WERI-Rb-1 (cell line): Measurements from ENCODE around the gene MMP11.

Source experiments
- DNase-seq: peaks from one replicate; pipeline ENCODE4 v3.0.0-alpha.2; 2020
- H3K27ac ChIP-seq: fragments of 250-450 bp; sonication (Bioruptor Pico); 2 replicates; pipeline ENCODE4 v1.5.1; 2020; ENCODE audit warnings: mild to moderate bottlenecking, moderate library complexity
- H3K27me3 ChIP-seq: fragments of 250-450 bp; sonication (Bioruptor Pico); 2 replicates; pipeline ENCODE4 v1.5.1; 2021; ENCODE audit warnings: mild to moderate bottlenecking, low read depth, moderate library complexity; ENCODE audit not compliant: insufficient read depth, severe bottlenecking
- H3K36me3 ChIP-seq: fragments of 250-450 bp; sonication (Bioruptor Pico); 2 replicates; pipeline ENCODE4 v1.5.1; 2020; ENCODE audit warnings: mild to moderate bottlenecking, moderate library complexity
- H3K4me3 ChIP-seq: 2 replicates; pipeline ENCODE4 v1.5.1; 2011; ENCODE audit warnings: low read depth, mild to moderate bottlenecking, control low read depth, low read length
- H3K9me3 ChIP-seq: fragments of 250-450 bp; sonication (Bioruptor Pico); 2 replicates; pipeline ENCODE4 v1.5.1; 2021; ENCODE audit warnings: mild to moderate bottlenecking, moderate library complexity; ENCODE audit not compliant: severe bottlenecking
- TF ChIP-seq, protein P1 (sequence below): IDR thresholded peaks from 2 replicates; pipeline ENCODE4 v1.5.1; 2011; ENCODE audit warnings: low read depth, mild to moderate bottlenecking, control low read depth, inconsistent platforms, low read length

Gene MMP11

DNA sequence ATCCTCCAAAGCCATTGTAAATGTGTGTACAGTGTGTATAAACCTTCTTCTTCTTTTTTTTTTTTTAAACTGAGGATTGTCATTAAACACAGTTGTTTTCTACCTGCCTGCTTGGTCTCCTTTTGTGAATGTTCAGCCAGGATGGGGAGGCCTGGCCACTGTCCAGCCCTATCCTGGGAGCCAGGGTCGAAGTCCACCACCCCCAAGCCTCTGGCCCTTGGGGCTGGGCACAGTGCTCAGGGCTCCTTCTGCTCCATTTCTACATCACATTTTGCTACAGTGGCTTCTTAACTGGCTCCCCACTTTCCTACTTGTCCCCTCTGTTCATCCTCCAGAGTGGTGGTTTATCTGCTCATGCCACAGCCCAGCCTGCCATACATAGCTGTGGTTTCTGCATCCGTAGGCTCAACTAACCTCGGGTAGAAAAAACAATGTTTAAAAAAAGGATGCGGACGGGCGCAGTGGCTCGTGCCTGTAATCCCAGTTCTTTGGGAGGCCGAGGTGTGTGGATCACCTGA, 11.6 kb downstream of the MMP11 start:
- no peak overlapping the region for H3K4me3 ChIP-seq
- H3K27ac ChIP-seq: no peak overlapping the region
- TF ChIP-seq, protein P1, sequence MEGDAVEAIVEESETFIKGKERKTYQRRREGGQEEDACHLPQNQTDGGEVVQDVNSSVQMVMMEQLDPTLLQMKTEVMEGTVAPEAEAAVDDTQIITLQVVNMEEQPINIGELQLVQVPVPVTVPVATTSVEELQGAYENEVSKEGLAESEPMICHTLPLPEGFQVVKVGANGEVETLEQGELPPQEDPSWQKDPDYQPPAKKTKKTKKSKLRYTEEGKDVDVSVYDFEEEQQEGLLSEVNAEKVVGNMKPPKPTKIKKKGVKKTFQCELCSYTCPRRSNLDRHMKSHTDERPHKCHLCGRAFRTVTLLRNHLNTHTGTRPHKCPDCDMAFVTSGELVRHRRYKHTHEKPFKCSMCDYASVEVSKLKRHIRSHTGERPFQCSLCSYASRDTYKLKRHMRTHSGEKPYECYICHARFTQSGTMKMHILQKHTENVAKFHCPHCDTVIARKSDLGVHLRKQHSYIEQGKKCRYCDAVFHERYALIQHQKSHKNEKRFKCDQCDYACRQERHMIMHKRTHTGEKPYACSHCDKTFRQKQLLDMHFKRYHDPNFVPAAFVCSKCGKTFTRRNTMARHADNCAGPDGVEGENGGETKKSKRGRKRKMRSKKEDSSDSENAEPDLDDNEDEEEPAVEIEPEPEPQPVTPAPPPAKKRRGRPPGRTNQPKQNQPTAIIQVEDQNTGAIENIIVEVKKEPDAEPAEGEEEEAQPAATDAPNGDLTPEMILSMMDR: no peak
- no peaks in the 10 kb centered on the region for H3K9me3 ChIP-seq
- peaks cover 14% of the 10 kb centered on the region for H3K36me3 ChIP-seq
- H3K27me3 ChIP-seq: no peaks in the 10 kb centered on the region
- DNase-seq: no peak

DNA sequence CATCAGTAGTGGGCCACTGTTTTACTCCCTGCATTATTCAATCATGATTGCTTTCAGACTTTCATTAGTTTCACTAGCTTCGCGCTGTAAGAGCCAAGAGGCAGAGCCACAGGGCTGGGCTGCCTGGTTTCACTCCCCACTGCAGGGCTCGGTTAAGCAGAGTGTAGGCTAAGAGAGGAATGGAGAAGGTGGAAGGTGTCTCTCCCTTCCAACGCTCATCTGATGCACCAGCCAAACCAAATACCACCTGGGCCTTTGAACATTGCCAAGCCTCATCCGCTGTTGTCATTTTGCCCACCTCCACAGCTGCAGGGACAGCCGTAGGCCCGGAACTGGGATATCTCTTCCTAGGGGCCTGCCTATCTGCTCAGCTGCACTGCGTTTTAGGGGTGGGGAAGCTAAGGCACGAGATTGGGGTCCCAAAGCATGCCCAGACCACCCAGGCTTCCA, 13.6 kb downstream of the MMP11 start:
- Histone ChIP-seq H3K27ac (peak overlapping the region; percentile 100), H3K27me3 (no peaks in the 10 kb centered on the region)

DNA sequence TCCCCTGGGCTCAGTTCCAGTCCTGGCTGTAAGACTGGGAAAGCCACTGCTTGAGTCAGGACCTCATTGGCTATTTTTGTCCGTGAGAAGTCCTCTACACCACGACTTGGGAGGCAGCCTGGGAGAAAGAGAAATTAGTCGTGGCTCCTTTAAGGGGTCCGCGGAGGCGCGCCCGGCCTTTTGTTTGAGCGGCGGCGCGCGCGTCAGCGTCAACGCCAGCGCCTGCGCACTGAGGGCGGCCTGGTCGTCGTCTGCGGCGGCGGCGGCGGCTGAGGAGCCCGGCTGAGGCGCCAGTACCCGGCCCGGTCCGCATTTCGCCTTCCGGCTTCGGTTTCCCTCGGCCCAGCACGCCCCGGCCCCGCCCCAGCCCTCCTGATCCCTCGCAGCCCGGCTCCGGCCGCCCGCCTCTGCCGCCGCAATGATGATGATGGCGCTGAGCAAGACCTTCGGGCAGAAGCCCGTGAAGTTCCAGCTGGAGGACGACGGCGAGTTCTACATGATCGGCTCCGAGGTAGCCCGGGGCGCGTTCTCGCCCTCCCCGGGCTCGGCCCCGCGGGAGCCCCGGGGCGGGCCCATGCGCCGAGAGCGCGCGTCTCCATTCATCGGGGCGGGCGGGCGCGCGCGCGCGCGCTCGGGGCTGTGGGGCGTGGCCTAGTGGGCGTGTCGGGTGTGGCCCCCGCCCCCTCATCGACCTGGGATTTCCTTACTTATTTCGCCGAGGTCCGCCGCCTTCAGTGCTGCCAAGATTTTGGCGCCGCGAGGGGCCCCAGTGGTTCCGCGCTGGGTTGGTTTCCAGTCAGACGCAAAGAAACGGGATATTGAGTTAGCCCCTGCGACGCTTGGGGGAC, 14.3 kb downstream of the MMP11 start, which contains the start of gene SMARCB1:
TSS of gene SMARCB1 (plus strand) at position 215 of the 848 bp plus-strand sequence. CDS start at position 419, 204 bp downstream.
- Histone ChIP-seq H3K36me3 (peaks cover 41% of the 10 kb centered on the region), H3K27ac (peak within 1 kb of the TSS; percentile 100), H3K9me3 (no peaks in the 10 kb centered on the region), H3K4me3 (peak within 1 kb of the TSS; percentile 79), H3K27me3 (no peaks in the 10 kb centered on the region)
- DNase-seq: peak; percentile 85
- TF ChIP-seq, protein P1: no peak

More for the DNA sequence above, 13.6 kb downstream of the MMP11 start:
- Histone ChIP-seq H3K36me3 (peaks cover 34% of the 10 kb centered on the region), H3K4me3 (peak overlapping the region; percentile 79), H3K9me3 (no peaks in the 10 kb centered on the region)
- no peak for DNase-seq
- TF ChIP-seq, protein P1: no peak

DNA sequence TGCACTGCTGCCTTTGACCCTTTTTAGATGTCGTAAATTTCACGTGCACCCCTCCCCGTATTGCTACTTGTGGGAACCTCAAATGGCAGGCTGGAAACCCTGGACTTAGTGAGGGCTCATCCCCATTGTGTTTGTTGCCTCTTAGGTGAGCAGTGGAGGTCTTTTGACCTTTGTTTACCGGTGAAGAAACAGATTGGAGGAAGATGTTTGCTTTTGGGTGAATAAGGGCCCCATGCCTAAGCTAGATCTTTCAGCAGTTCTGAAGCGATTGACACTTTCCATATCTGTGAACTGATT, 14.9 kb downstream of the MMP11 start:
- Histone ChIP-seq H3K27ac (peak overlapping the region; percentile 100), H3K36me3 (peaks cover 45% of the 10 kb centered on the region), H3K27me3 (no peaks in the 10 kb centered on the region), H3K4me3 (peak overlapping the region; percentile 79), H3K9me3 (no peaks in the 10 kb centered on the region)
- no peak for DNase-seq
- TF ChIP-seq, protein P1: no peak

DNA sequence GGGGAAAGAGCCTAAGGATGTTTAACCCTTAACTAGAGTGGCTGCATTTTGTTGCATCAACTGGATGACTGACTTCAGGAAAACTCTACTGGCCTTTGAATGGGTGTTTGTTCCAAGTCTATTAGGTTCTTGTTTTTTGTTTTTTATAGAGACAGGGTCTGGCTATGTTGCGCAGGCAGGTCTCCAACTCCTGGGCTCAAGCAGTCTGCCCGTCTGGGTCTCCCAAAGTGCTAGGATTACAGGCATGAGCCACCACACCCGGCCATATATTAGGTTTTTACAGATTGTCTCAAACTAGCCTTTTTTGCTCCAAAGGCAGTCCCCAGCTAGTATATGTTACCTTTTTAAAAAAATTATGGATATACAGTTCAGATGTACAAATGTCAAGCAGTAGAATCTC, 15.3 kb downstream of the MMP11 start:
- Histone ChIP-seq H3K27ac (peak overlapping the region; percentile 100), H3K27me3 (no peaks in the 10 kb centered on the region), H3K36me3 (peaks cover 48% of the 10 kb centered on the region), H3K4me3 (peak overlapping the region; percentile 79), H3K9me3 (no peaks in the 10 kb centered on the region)
- TF ChIP-seq, protein P1: no peak
- no peak for DNase-seq
